ENCODE results near the gene ALG1. TPM values are rescaled to one million over a fixed set of nuclear protein-coding genes. Genes with fewer than 3 reads are reported as not detected.

The ALG1 gene
- total and polyA plus RNA-seq, 2 experiments from 2014 or later = 45.5 to 63.6 TPM

GRCh38 chr16:5040451-5040850, 31.2 kb upstream of the ALG1 start:
- peak overlapping the region; percentile 57 for H3K27ac ChIP-seq
- H2AFZ ChIP-seq = no peak overlapping the region

GRCh38 chr16:5041600-5042133, 30.0 kb upstream of the ALG1 start:
- peak; percentile 42 for DNase-seq (ENCODE audit: low spot score)
- 77% methylated on average over 12 of the region's 12 CpGs for WGBS (ENCODE audit: low lambda C conversion rate, missing lambda C conversion rate)

More at GRCh38 chr16:5040451-5040850, 31.2 kb upstream of the ALG1 start:
- TF ChIP-seq, protein P1, sequence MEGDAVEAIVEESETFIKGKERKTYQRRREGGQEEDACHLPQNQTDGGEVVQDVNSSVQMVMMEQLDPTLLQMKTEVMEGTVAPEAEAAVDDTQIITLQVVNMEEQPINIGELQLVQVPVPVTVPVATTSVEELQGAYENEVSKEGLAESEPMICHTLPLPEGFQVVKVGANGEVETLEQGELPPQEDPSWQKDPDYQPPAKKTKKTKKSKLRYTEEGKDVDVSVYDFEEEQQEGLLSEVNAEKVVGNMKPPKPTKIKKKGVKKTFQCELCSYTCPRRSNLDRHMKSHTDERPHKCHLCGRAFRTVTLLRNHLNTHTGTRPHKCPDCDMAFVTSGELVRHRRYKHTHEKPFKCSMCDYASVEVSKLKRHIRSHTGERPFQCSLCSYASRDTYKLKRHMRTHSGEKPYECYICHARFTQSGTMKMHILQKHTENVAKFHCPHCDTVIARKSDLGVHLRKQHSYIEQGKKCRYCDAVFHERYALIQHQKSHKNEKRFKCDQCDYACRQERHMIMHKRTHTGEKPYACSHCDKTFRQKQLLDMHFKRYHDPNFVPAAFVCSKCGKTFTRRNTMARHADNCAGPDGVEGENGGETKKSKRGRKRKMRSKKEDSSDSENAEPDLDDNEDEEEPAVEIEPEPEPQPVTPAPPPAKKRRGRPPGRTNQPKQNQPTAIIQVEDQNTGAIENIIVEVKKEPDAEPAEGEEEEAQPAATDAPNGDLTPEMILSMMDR (IDR thresholded peaks at IDR 0.05; ENCODE audit: poor library complexity) = no peak
- TF ChIP-seq EZH2phosphoT487 (IDR thresholded peaks at IDR 0.05; ENCODE audit: low read depth, severe bottlenecking, unreplicated experiment) = peak; percentile 47
- Histone ChIP-seq H3K9me2 (replicated peaks; ENCODE audit: insufficient read depth) (no peaks in the 10 kb centered on the region), H3K36me3 (replicated peaks; ENCODE audit: insufficient read depth, low read depth) (no peaks in the 10 kb centered on the region), H3K4me3 (no peak overlapping the region), H3K27me3 (no peaks in the 10 kb centered on the region), H3K9me3 (ENCODE audit: low read depth) (no peaks in the 10 kb centered on the region), H3K4me1 (ENCODE audit: insufficient read depth) (peaks cover 25% of the 10 kb centered on the region), H3K4me2 (peak overlapping the region; percentile 46), H3K79me2 (no peaks in the 10 kb centered on the region), H4K20me1 (ENCODE audit: insufficient read depth, poor library complexity, severe bottlenecking) (no peaks in the 10 kb centered on the region)
- WGBS (ENCODE audit: low lambda C conversion rate, missing lambda C conversion rate) = 41% methylated on average over 7 of the region's 7 CpGs
- DNase-seq (ENCODE audit: low spot score) = peak; percentile 54

DNA sequence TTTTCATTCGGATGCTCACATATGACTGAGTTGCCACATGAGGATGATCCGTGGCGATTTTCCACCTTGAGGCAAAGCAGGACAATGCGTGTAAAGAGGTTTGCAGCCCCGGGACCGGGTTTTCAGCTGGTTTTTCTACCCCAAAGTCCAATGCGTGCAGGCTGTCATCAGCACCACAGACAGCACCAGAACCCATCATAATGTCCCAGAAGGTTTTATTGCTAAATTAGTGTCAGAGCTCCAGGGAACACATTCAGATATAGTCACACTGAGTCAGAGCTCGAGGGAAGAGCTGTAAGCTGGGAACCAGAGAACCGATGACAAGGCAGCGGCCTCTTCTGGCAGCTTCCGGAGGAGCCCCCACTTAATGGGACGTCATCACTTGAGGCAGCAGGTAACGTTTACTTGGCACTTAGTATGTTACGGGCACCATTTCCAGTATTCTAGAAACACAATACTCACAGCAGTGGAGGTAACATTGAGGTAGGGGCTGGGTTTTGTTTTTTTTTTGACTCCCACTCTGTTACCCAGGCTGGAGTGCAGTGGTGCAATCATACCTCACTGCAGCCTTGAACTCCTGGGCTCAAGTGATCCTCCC, 29.0 kb upstream of the ALG1 start:
- Histone ChIP-seq H3K9me3 (ENCODE audit: low read depth) (no peaks in the 10 kb centered on the region), H2AFZ (no peak overlapping the region), H3K36me3 (replicated peaks; ENCODE audit: insufficient read depth, low read depth) (no peaks in the 10 kb centered on the region), H3K9me2 (replicated peaks; ENCODE audit: insufficient read depth) (no peaks in the 10 kb centered on the region), H3K79me2 (no peaks in the 10 kb centered on the region), H3K27ac (no peak overlapping the region), H3K27me3 (no peaks in the 10 kb centered on the region), H3K4me3 (no peak overlapping the region), H4K20me1 (ENCODE audit: insufficient read depth, poor library complexity, severe bottlenecking) (no peaks in the 10 kb centered on the region), H3K4me1 (ENCODE audit: insufficient read depth) (peaks cover 11% of the 10 kb centered on the region), H3K4me2 (no peak overlapping the region)
- DNase-seq (ENCODE audit: low spot score) = peak; percentile 49
- TF ChIP-seq EZH2 (IDR thresholded peaks at IDR 0.05; ENCODE audit: borderline replicate concordance) = no peak
- TF ChIP-seq, protein P1 (IDR thresholded peaks at IDR 0.05; ENCODE audit: poor library complexity) = peak; percentile 28
- TF ChIP-seq EZH2phosphoT487 (IDR thresholded peaks at IDR 0.05; ENCODE audit: low read depth, severe bottlenecking, unreplicated experiment) = no peak
- WGBS (ENCODE audit: low lambda C conversion rate, missing lambda C conversion rate) = 57% methylated on average over 14 of the region's 14 CpGs

More at GRCh38 chr16:5041600-5042133, 30.0 kb upstream of the ALG1 start:
- H3K36me3 ChIP-seq (replicated peaks; ENCODE audit: insufficient read depth, low read depth) = no peaks in the 10 kb centered on the region
- no peak overlapping the region for H3K27ac ChIP-seq
- H3K4me1 ChIP-seq (ENCODE audit: insufficient read depth) = peaks cover 18% of the 10 kb centered on the region
- H2AFZ ChIP-seq = no peak overlapping the region
- H3K27me3 ChIP-seq = no peaks in the 10 kb centered on the region
- TF ChIP-seq, protein P1 (IDR thresholded peaks at IDR 0.05; ENCODE audit: poor library complexity) = no peak
- TF ChIP-seq EZH2 (IDR thresholded peaks at IDR 0.05; ENCODE audit: borderline replicate concordance) (no peak), EZH2phosphoT487 (IDR thresholded peaks at IDR 0.05; ENCODE audit: low read depth, severe bottlenecking, unreplicated experiment) (no peak)
- no peaks in the 10 kb centered on the region for H3K9me2 ChIP-seq (replicated peaks; ENCODE audit: insufficient read depth)
- no peaks in the 10 kb centered on the region for H4K20me1 ChIP-seq (ENCODE audit: insufficient read depth, poor library complexity, severe bottlenecking)
- H3K4me2 ChIP-seq = no peak overlapping the region
- H3K4me3 ChIP-seq = no peak overlapping the region
- H3K9me3 ChIP-seq (ENCODE audit: low read depth) = no peaks in the 10 kb centered on the region
- H3K79me2 ChIP-seq = no peaks in the 10 kb centered on the region
